Measurements from ENCODE around the gene CHST8.

DNA sequence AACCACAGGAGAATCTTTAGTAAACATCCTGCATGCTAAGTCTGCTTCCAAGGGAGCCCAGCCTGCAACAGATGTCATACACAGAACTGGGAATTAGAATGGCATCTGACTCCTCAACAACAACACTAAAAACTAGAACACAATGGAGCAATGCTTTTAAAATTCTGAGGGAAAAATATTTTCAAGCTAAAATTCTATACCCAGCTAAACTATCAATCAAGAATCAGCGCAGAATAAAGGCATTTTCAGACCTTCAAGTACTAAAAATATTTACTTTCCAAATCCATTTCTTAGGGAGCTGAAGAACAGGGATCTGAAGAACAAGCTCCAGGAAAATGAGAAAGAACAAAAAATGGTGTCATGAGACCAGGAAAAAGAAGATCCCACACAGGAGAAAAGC, 46.9 kb upstream of the CHST8 start:
- TF ChIP-seq EZH2phosphoT487 (IDR thresholded peaks at IDR 0.05; ENCODE audit: borderline replicate concordance, low read length), result no peak
- TF ChIP-seq, protein P1, sequence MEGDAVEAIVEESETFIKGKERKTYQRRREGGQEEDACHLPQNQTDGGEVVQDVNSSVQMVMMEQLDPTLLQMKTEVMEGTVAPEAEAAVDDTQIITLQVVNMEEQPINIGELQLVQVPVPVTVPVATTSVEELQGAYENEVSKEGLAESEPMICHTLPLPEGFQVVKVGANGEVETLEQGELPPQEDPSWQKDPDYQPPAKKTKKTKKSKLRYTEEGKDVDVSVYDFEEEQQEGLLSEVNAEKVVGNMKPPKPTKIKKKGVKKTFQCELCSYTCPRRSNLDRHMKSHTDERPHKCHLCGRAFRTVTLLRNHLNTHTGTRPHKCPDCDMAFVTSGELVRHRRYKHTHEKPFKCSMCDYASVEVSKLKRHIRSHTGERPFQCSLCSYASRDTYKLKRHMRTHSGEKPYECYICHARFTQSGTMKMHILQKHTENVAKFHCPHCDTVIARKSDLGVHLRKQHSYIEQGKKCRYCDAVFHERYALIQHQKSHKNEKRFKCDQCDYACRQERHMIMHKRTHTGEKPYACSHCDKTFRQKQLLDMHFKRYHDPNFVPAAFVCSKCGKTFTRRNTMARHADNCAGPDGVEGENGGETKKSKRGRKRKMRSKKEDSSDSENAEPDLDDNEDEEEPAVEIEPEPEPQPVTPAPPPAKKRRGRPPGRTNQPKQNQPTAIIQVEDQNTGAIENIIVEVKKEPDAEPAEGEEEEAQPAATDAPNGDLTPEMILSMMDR (IDR thresholded peaks at IDR 0.05; ENCODE audit: low read depth, low read length, poor library complexity, severe bottlenecking), result no peak

All from DOHH2 (cell line).